ENCODE results near the gene SUPT20HL2. TPM values are rescaled to one million over a fixed set of nuclear protein-coding genes. Genes with fewer than 3 reads are reported as not detected.
A peak's percentile ranks its signal among the peaks of the same experiment; 100 is the strongest.
"Not testable (repeated sequence)": the region's sequence is repeated elsewhere in the genome, so short reads cannot be mapped to it uniquely, and the experiment has no call there.

The SUPT20HL2 gene
- polyA plus RNA-seq, 1 donor: 0.18 TPM

GRCh38 chrX:24309580-24310374 lies 4.1 kb downstream of the SUPT20HL2 start:
- DNase-seq: not testable (repeated sequence)

- DNase-seq: not testable (repeated sequence)
Observed at GRCh38 chrX:24308803-24309202, 5.1 kb downstream of the SUPT20HL2 start.

GRCh38 chrX:24306440-24306839 lies 7.4 kb downstream of the SUPT20HL2 start:
- DNase-seq: no peak

- no peak for DNase-seq
Observed at GRCh38 chrX:24305905-24306304, 8.0 kb downstream of the SUPT20HL2 start.

- DNase-seq: no peak
Observed at GRCh38 chrX:24301806-24302205, 12.1 kb downstream of the SUPT20HL2 start.

- no peak for DNase-seq
Observed at GRCh38 chrX:24301060-24301459, 12.8 kb downstream of the SUPT20HL2 start.

GRCh38 chrX:24298191-24298590 lies 15.7 kb downstream of the SUPT20HL2 start:
- no peak for DNase-seq

- no peak for DNase-seq
Observed at GRCh38 chrX:24294619-24295018, 19.2 kb downstream of the SUPT20HL2 start.

- DNase-seq: no peak
Observed at GRCh38 chrX:24293412-24293811, 20.5 kb downstream of the SUPT20HL2 start.

GRCh38 chrX:24292353-24292752 lies 21.5 kb downstream of the SUPT20HL2 start:
- no peak for DNase-seq

- DNase-seq: no peak
Observed at GRCh38 chrX:24285082-24285481, 28.8 kb downstream of the SUPT20HL2 start.

GRCh38 chrX:24283127-24283794 lies 30.6 kb downstream of the SUPT20HL2 start:
- no peak for DNase-seq

- peak; percentile 21 for DNase-seq
Observed at GRCh38 chrX:24282381-24283126, 31.3 kb downstream of the SUPT20HL2 start.

- DNase-seq: no peak
Observed at GRCh38 chrX:24277405-24277804, 36.5 kb downstream of the SUPT20HL2 start.

- DNase-seq: no peak
Observed at GRCh38 chrX:24276015-24276414, 37.9 kb downstream of the SUPT20HL2 start.

- DNase-seq: no peak
Observed at GRCh38 chrX:24271262-24271661, 42.6 kb downstream of the SUPT20HL2 start.

- DNase-seq: no peak
Observed at GRCh38 chrX:24268786-24269185, 45.1 kb downstream of the SUPT20HL2 start.

- no peak for DNase-seq
Observed at GRCh38 chrX:24266996-24267395, 46.9 kb downstream of the SUPT20HL2 start.

GRCh38 chrX:24264383-24264782 lies 49.5 kb downstream of the SUPT20HL2 start:
- no peak for DNase-seq

GRCh38 chrX:24262309-24262708 lies 51.6 kb downstream of the SUPT20HL2 start:
- DNase-seq: no peak
